Testis (tissue), 3 donors: ENCODE results near the gene POLN. TPM values are rescaled to one million over a fixed set of nuclear protein-coding genes. Genes with fewer than 3 reads are reported as not detected.

Experiments
- DNase-seq: peaks from one replicate; pipeline ENCODE4 v3.0.0-alpha.2; 2019
- H3K27ac ChIP-seq, 2 donors: fragments of 200-600 bp; sonication (generic); one replicate each; pipeline ENCODE4 v1.5.1; 2019
- H3K27me3 ChIP-seq: fragments of 200-600 bp; sonication (generic); one replicate; pipeline ENCODE4 v1.5.1; 2019
- H3K36me3 ChIP-seq: fragments of 200-600 bp; sonication (generic); one replicate; pipeline ENCODE4 v1.5.1; 2017; ENCODE audit warnings: low read depth; ENCODE audit errors: missing control alignments
- H3K4me1 ChIP-seq: fragments of 200-600 bp; sonication (generic); one replicate; pipeline ENCODE4 v1.5.1; 2019
- H3K4me3 ChIP-seq, 2 donors: fragments of 200-600 bp; sonication (generic); one replicate each; pipeline ENCODE4 v1.5.1; 2017 to 2019
- H3K9me3 ChIP-seq: fragments of 200-600 bp; sonication (generic); one replicate; pipeline ENCODE4 v1.5.1; 2017
- POLR2A ChIP-seq: fragments of 450-650 bp; IDR thresholded peaks from one replicate; pipeline ENCODE4 v1.6.1; 2017; ENCODE audit warnings: antibody characterized with exemption, mild to moderate bottlenecking, moderate library complexity
- WGBS, 2 donors: methylation state at CpG; one replicate each; pipeline ENCODE4 v1.1.5; 2018; 5-methylcytosine and 5-hydroxymethylcytosine counted together
- intact Hi-C: fragments of 100-400 bp; cut with DNase I; formaldehyde crosslinking; loops from one replicate; pipeline ENCODE4 v1.15.1; 2023; ENCODE audit warnings: low total_unique reads
- polyA plus RNA-seq: library from polyadenylated mRNA; stranded (reverse); fragments of 350-450 nt; fragmentation: Illumina TruSeq; extraction: RNeasy Lipid Tissue Mini Kit (QIAGEN cat#74804); gene quantifications from one replicate; pipeline ENCODE4 v1.2.3, GENCODE V29; 2014; ENCODE audit warnings: low read depth, low replicate concordance; ENCODE audit not compliant: insufficient read depth
- total RNA-seq, 2 donors: library from RNA; depleted of rRNA; stranded (reverse); fragments of >200 nt; gene quantifications; one replicate each; pipeline ENCODE4 v1.2.3, GENCODE V29; 2016
- TF ChIP-seq, protein P1 (sequence below), 3 experiments: fragments of 450-650 bp in 2 of 3; fragments of 200-600 bp in 1 of 3; sonication (generic) in 1 of 3; IDR thresholded peaks; one replicate each; pipeline ENCODE4 v1.5.1; 2016 to 2019; ENCODE audit warnings: antibody characterized with exemption in 3 of 3, mild to moderate bottlenecking in 2 of 3, moderate library complexity in 1 of 3

POLN gene
- total and polyA plus RNA-seq, 3 donors from 2014 or later, result 12.2 to 23.7 (median 22.9) TPM

- H3K4me1 ChIP-seq, result no peaks in the 10 kb centered on the region
- no peak overlapping the region for H3K27ac ChIP-seq
- intact Hi-C loops, result no loop called here
- TF ChIP-seq, protein P1, sequence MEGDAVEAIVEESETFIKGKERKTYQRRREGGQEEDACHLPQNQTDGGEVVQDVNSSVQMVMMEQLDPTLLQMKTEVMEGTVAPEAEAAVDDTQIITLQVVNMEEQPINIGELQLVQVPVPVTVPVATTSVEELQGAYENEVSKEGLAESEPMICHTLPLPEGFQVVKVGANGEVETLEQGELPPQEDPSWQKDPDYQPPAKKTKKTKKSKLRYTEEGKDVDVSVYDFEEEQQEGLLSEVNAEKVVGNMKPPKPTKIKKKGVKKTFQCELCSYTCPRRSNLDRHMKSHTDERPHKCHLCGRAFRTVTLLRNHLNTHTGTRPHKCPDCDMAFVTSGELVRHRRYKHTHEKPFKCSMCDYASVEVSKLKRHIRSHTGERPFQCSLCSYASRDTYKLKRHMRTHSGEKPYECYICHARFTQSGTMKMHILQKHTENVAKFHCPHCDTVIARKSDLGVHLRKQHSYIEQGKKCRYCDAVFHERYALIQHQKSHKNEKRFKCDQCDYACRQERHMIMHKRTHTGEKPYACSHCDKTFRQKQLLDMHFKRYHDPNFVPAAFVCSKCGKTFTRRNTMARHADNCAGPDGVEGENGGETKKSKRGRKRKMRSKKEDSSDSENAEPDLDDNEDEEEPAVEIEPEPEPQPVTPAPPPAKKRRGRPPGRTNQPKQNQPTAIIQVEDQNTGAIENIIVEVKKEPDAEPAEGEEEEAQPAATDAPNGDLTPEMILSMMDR (IDR thresholded peaks at IDR 0.05), result no peak
- no peak for TF ChIP-seq POLR2A
- no peak for DNase-seq
- no peaks in the 10 kb centered on the region for H3K36me3 ChIP-seq
- no peaks in the 10 kb centered on the region for H3K9me3 ChIP-seq
- WGBS, 2 donors, result 87 to 90% methylated on average over 13 to 27 of the region's 27 CpGs
- no peak overlapping the region for H3K4me3 ChIP-seq
- no peaks in the 10 kb centered on the region for H3K27me3 ChIP-seq
Observed at GRCh38 chr4:2285613-2286381, 43.9 kb upstream of the POLN start.

DNA sequence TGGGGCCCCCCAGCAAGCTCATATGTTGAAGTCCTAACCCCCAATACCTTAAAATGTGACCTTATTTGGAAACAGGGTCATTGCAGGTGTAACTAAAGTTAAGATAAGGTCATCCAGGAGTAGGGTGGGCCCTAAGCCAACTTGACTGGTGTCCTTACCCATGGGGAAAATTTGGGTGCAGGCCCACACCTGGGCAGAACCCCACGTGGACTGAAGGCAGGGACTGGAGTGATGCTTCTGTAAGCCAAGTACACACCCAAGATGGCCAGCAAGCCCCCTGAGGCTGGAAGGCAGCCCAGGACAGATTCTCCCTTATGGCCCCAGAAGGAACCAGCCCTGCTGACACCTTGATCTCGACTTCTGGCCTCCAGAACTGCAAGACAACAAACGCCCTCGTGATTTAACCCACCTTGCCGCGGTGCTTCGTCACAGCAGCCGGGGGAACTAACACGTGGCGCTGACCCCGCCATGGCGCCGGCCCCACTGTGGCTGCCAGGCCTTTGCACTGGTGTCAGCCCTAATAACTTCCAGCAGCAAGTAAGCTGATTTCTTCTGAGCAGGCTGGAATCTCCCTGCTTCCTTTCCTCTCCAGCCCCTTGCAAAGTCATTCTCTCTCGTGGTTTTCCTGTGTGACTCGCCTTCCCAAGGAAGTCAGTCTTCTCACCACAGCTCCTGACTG lies 43.2 kb upstream of the POLN start:
- intact Hi-C loops, result no loop called here
- WGBS, 2 donors, result 85 to 89% methylated on average over 14 to 15 of the region's 15 CpGs
- no peak for DNase-seq

DNA sequence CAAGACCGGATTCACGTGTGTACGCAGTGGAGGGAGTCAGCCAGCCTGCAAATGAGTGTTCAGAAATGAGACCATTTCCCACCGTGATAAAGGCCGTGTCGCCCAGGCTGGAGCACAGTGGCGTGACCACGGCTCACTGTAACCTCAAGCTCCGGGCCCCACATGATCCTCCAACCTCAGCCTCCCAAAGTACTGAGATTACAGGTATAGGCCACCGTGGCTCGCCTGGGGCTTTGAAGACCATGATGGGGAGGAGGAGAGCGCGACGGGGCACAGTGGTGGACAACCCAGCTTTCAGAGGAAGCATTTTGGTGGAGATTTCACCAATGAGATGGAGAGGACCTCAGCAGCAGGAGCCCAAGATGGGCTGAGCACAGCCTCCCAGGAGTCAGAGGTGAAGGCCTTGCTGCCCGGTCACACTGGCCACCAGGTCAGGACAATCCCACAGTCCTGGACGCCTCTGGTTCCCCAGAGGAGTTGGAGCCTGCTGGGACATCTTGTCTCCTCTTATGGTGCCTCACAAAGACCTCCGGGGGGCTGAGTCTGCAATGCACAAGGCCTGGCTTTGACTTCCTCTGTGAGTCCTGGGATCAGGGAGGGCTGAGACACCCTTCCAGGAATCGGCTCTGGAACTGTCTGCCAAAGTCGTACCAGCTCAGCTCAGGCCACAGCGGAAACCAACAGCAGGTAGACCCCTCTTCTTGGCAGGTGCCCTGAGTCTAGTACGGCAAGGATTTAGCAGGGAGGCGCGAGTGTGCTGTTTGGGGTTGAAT lies 42.4 kb upstream of the POLN start:
- no peak overlapping the region for H3K4me3 ChIP-seq
- intact Hi-C loops, result no loop called here
- 93 to 99% methylated on average over 14 to 23 of the region's 23 CpGs for WGBS, 2 donors
- no peak for DNase-seq
- H3K4me1 ChIP-seq, result no peaks in the 10 kb centered on the region
- no peak overlapping the region for H3K27ac ChIP-seq
- no peaks in the 10 kb centered on the region for H3K36me3 ChIP-seq
- no peaks in the 10 kb centered on the region for H3K9me3 ChIP-seq
- TF ChIP-seq, protein P1 (IDR thresholded peaks at IDR 0.05), result no peak
- no peak for TF ChIP-seq POLR2A
- no peaks in the 10 kb centered on the region for H3K27me3 ChIP-seq

More for the DNA sequence above, 43.2 kb upstream of the POLN start:
- Histone ChIP-seq H3K4me1 (no peaks in the 10 kb centered on the region), H3K27ac (no peak overlapping the region), H3K4me3 (no peak overlapping the region), H3K36me3 (no peaks in the 10 kb centered on the region), H3K27me3 (no peaks in the 10 kb centered on the region), H3K9me3 (no peaks in the 10 kb centered on the region)
- no peak for TF ChIP-seq POLR2A
- TF ChIP-seq, protein P1 (IDR thresholded peaks at IDR 0.05), result no peak

- DNase-seq, result no peak
- Histone ChIP-seq H3K36me3 (no peaks in the 10 kb centered on the region), H3K27me3 (no peaks in the 10 kb centered on the region), H3K9me3 (no peaks in the 10 kb centered on the region), H3K4me3 (no peak overlapping the region), H3K4me1 (no peaks in the 10 kb centered on the region), H3K27ac (no peak overlapping the region)
- intact Hi-C loops, result no loop called here
- no peak for TF ChIP-seq POLR2A
- TF ChIP-seq, protein P1 (IDR thresholded peaks at IDR 0.05), result no peak
- WGBS, 2 donors, result 93 to 95% methylated on average over 3 of the region's 3 CpGs
Observed at GRCh38 chr4:2283199-2283711, 41.3 kb upstream of the POLN start.
